ENCODE measurements around the gene GOLGA8M.
"Not testable (repeated sequence)": the region's sequence is repeated elsewhere in the genome, so short reads cannot be mapped to it uniquely, and the experiment has no call there.

The GOLGA8M gene

GRCh38 chr15:28712270-28712669, at the start of gene GOLGA8M:
Gene GOLGA8M, minus strand, starts transcription at chr15:28712421. Its CDS starts 98 bp downstream, at chr15:28712323.
- H3K27ac ChIP-seq = not testable (repeated sequence)

- H3K27ac ChIP-seq = not testable (repeated sequence)
Measured at GRCh38 chr15:28742890-28743289, 30.7 kb upstream of the GOLGA8M start.

GRCh38 chr15:28738590-28739292, 26.5 kb upstream of the GOLGA8M start:
- H3K27ac ChIP-seq = not testable (repeated sequence)

- peak overlapping the region; percentile 46 for H3K27ac ChIP-seq
Measured at GRCh38 chr15:28738200-28738561, 26.0 kb upstream of the GOLGA8M start.

GRCh38 chr15:28737521-28738199, 25.4 kb upstream of the GOLGA8M start:
- TF ChIP-seq CTCF (conservative IDR thresholded peaks at IDR 0.05) (peak; percentile 9), ZFX (IDR thresholded peaks at IDR 0.05) (peak; percentile 83)

GRCh38 chr15:28728061-28728460, 15.8 kb upstream of the GOLGA8M start:
- TF ChIP-seq CTCF (conservative IDR thresholded peaks at IDR 0.05) = peak; percentile 34
- not testable (repeated sequence) for H3K27ac ChIP-seq

More at GRCh38 chr15:28737521-28738199, 25.4 kb upstream of the GOLGA8M start:
- peak overlapping the region; percentile 46 for H3K27ac ChIP-seq

- H3K27ac ChIP-seq = not testable (repeated sequence)
Measured at GRCh38 chr15:28727026-28727425, 14.8 kb upstream of the GOLGA8M start.

GRCh38 chr15:28726102-28726501, 13.9 kb upstream of the GOLGA8M start:
- no peak overlapping the region for H3K27ac ChIP-seq
- TF ChIP-seq ZFX (IDR thresholded peaks at IDR 0.05) (no peak), CTCF (conservative IDR thresholded peaks at IDR 0.05) (no peak)

- TF ChIP-seq ZFX (IDR thresholded peaks at IDR 0.05) (no peak), CTCF (conservative IDR thresholded peaks at IDR 0.05) (no peak)
- H3K27ac ChIP-seq = no peak overlapping the region
Measured at GRCh38 chr15:28725556-28725955, 13.3 kb upstream of the GOLGA8M start.

- not testable (repeated sequence) for H3K27ac ChIP-seq
Measured at GRCh38 chr15:28723986-28724385, 11.8 kb upstream of the GOLGA8M start.

GRCh38 chr15:28719626-28720025, 7.4 kb upstream of the GOLGA8M start:
- not testable (repeated sequence) for H3K27ac ChIP-seq

- not testable (repeated sequence) for H3K27ac ChIP-seq
Measured at GRCh38 chr15:28718576-28718975, 6.4 kb upstream of the GOLGA8M start.

- not testable (repeated sequence) for H3K27ac ChIP-seq
Measured at GRCh38 chr15:28714176-28714575, 2.0 kb upstream of the GOLGA8M start.

Measured in C4-2B (cell line).